NCI-H128 (cell line): ENCODE data around the gene RXRA.
"Not testable (repeated sequence)": the region's sequence is repeated elsewhere in the genome, so short reads cannot be mapped to it uniquely, and the experiment has no call there.

Experiments
- DNase-seq: peaks from one replicate; lab custom pipeline; 2025; ENCODE audit not compliant: unreplicated experiment; lab: John Stamatoyannopoulos, UW

RXRA gene

DNA sequence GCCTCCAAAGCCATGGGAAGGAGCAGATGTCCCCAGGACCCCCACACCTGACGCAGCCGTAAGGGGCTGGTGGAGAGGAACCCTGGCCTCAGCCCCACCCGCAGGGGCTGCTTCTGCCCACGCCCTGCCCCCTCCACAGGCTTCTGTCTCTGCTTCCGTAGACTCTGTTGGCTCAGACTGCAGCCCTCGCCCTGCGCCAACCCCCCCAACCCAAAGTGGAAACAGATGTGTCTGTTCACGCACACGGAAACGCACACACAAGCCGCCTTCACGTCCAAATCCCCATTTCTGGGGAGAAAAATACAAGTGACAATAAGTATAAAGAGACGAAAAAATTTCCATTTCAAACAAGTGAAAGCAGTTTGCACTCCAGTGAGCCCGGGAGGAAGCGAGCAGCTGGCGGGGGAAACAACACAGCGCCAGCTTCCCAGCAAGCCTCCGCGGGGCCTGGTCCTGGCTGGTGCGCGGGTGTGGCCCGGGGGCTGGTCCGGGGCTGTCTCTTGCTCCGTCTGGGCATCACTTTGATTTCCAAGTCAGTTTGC lies 32.6 kb upstream of the RXRA start:
- no peak for DNase-seq

DNA sequence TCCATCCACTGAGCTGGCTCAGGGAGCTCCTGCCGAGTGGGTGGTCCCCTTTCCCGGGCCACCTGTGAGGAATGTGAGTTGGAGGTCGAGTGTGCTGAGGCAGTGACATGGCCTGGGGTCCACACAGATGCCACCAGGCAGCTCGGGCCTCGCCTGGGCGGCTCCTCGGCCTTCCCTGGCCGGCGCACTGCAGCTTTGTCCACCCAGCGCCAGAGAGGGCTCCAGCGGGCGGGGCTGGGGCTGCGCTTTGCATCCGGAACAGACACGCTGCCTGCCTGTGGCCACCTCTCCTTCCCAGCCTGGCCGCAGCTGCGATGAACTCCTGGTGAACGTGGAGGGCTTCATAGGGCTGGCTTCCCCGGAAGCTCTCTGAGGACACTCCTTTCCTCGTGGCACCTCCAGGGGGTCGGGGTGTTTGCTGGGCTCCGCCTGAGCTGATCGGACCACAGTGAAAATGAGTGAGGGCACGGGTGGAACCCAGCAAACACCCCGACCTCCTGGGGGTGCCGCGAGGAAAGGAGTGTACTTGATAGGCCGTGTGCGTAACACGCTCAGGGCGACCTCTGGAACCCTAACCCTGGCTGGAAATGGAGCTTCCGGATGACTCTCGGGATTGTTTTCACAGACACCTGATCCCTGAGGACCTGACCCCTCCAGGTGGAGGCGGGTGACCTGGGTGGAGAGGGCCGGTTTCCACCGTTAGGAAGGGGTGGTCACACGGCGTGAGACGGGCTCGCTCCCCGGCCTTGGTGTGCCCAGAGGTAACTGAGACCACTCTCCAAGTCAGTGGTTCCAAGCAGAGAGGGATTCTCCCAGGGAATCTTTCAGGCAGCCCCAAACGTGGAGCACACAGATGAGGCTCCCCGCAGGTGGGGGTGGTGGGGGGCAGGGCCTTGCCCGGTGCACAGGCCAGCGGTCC lies 31.8 kb upstream of the RXRA start:
- DNase-seq, result no peak

DNA sequence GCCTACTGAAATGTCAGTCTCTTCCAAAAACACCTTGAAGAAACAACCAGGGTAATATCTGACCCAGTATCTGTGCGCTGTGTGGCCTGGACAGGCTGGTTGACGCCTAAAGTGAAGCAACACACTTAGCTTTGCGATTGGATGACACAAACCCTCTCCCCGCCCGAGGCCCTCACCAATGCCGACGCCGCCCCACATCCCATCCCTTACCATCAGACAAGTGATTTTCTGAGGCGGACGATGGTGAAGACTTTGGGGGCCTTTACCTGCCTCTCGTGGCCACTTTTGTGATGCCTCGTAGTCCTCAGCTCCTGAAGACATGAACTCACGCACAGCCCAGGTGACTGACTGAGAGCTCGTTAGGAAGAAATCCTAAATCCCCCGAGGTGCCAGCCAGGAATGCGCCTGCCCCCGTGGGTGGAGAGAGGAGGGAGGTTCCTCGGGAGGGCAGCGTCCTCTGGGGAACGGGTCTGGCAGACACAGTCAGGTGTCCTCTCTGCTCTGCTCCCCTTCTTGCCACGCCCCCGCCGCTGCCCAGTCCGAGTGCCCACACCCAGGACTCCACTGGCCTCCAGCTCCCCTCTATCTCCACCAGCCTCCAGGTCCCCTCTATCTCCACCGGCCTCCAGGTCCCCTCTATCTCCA lies 31.0 kb upstream of the RXRA start:
- no peak for DNase-seq

DNA sequence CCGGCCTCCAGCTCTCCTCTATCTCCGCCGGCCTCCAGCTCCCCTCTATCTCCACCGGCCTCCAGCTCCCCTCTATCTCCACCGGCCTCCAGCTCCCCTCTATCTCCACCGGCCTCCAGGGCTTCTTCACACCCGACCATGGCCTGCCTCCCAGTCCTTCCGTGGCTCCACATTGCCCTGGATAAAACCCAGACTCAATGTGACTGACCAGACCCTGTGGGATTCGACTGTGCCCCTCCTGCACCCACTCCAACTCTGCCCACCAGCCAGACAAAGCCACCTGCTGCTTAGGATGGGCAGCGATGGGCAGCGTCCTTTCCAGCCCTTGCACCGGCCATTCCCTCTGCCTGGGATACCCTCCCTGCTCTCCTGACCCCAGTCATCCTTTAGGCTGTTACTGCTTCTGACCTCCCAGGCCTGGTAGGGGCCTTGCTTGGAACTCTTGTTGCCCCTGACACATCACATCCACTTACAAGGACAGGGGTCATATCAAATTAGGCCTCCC lies 30.5 kb upstream of the RXRA start:
- DNase-seq, result no peak

DNA sequence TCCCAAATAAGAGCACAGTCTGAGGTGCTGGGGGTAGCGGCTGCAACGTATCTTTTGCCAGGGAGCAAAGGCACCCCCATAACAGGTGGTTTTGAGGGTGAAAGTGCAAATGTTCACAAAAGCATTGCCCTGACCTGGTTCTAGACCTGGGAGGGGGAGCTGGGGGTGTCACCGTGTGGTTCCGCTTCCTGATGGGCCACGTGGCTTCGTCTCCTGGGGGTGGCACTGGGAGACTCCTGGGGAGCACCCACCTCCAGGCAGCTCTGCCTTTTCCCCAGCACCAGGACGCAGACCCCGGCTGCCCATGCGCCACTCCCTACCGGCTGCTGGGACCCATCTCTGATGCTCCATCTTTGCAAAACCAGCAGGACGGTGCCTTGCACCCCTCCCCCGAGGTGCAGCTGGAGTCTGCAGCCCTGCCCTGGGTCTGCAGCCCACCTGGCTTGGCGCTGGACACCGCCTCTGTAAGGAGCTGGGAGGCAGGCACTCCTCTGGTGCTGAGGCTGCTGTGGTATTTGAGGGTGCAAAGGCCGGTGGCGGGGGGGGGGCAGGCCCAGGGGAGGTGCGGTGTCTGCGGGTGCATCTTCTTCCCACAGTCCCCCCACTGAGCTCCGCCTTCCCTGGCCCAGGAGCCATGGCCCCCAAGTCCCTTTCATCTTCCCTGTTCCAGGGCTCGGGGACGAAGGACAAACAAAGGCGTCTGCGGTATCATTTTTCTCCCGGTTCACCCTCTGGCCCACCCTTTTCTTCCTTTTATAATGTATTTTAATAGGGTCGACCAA lies 29.8 kb upstream of the RXRA start:
- no peak for DNase-seq

DNA sequence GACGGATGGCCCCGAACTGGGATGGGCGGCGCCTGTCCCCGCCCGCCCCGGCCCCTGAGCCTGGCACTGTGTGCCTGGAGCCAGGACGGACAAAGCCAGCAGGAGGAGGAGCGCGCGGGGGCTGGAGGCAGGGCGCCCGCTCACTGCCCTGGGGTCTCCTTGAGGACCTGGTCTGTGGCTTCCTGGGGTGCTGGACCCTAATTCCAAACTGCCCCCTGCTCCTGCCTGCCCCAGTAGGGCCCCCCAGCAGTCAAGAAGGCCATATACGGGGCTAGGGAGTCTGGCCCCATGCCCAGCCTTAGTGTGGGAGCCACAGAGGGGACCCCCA lies 29.2 kb upstream of the RXRA start:
- no peak for DNase-seq

DNA sequence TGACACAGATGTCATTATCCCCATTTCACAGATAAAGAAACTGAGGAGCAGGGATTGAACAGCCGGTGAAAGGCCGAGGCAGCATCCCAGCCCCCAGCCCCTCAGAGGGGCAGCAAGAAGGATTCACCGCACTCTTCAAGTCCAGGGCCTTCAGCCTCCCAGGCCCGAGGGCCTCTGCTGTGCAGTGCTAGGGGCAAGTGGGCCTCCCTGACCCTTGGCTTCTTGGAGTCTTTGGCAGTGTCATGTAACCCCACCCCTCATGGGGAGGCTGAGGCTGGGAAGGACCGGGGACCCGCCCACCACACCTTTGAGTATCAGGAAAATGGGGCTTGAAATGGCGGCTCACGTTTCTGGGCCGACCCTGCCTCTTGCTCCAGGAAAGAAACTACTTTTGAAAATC lies 28.7 kb upstream of the RXRA start:
- DNase-seq, result no peak

DNA sequence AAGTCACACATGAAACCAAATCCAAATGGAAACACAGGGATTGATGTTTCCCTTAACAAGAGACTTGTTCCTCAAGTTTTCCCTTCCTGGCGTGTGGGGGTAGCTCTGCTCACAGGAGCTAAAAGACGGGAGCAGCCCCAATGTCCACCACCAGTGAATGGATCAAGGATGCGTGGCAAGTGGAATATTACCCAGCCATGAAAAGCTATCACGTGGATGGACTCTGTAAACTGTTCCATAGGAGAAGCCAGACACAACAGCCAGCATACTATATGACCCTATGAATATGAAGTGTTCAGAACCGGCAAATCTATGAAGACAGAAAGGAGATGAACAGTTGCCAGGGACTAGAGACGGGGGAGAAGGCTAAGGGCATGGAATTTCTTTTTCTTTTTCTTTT lies 28.3 kb upstream of the RXRA start:
- no peak for DNase-seq

DNA sequence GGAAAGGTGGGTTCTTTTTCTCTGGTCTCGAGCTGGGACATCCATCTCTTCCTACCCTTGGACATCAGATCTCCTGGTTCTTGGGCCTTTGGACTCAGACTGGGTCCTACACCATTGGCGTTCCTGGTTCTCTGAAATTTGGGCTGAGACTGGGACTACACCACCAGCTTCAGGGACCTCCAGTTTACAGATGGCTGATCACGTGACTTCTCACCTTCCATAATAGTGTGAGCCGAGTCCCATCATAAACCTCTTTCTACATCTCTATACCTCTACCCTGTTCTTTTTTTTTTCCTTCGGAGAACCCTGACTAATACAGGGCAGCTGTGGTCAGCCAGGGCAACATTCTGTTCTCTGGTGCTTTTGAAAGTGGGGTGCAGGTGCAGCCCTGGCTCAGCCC lies 27.2 kb upstream of the RXRA start:
- DNase-seq, result no peak

DNA sequence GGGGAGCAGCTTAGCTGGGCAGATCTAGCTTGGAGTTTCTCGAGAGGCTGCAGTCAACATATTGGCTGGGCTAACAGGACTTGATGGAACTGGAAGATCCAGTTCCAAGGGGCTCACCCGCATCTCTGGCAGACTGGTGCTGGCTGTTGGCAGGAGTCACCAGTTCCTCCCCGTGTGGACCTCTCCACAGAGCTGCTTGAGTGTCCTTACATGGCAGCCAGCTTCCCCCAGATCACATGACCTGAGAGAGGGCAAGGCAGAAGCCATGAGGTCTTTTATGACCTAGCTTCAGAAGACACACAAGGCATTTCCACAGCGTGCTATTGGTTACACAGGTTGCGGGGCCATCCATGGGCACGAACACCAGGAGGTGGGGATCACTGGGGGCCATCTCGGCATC lies 26.4 kb upstream of the RXRA start:
- DNase-seq, result no peak

DNA sequence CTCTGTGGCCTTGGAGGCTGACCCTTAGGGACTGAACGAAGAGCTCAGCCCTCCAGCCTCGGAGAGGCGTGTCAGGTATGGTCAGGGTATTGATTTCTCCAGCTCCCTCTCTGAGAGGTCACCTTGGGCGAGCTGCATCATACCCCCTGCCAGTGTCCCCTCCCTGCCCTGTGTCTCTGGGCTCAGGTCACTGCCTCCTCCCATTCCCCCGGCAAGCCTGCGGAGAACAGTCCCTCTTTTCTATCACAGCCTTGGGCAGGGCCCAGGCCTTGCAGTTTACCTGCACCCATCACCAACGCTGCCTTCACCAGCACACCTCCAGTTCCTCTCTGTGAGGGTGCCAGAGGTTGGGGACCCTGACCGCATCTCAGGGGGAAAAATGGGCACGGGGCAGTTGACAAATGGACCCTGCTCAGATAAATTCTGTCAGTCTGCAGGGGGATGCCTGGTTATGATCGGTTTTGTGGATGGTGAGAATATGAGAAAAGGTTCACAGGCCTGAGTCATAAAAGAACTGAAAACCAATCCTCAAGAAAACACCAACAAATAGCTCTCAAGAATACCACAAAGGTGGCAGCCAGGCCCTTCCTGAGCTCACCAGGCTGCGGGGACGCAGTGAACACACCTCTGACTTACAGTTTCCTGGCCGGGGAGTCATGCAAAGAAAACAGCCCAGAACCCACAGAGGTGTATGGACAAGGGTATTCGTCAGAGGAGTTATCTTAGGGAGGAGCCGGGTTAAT lies 24.7 kb upstream of the RXRA start:
- DNase-seq, result no peak

DNA sequence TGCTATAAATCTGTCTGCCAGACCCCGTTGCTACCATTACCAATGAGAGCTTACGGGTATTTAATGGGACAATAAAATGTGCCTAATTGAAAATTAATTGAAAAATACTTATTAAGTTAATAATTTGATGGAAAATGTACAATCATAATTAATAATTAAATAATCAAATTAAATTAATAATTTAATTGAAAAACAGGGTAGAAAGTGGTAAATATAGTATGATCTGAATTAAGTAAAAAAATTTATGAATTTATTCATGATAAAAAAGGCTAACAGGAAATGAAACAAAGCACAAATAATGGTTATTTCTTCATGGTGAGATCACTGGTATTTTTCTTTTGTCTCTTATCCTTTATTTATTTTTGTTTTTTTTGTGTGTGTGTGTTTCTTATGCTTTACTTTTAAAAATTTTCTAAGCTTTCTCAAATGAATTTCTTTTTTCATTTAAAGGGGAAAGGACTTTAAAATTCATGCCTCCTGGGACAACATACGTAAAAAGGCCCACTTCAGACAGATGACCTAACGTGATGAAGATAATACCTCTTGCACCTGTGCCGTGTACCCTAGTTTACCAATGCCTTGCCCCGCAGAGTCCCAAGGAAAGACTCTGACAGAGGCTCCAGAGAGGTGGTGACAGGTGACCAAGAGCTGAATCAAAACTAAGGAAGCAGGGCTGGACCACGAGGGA lies 24.0 kb upstream of the RXRA start:
- DNase-seq, result no peak

DNA sequence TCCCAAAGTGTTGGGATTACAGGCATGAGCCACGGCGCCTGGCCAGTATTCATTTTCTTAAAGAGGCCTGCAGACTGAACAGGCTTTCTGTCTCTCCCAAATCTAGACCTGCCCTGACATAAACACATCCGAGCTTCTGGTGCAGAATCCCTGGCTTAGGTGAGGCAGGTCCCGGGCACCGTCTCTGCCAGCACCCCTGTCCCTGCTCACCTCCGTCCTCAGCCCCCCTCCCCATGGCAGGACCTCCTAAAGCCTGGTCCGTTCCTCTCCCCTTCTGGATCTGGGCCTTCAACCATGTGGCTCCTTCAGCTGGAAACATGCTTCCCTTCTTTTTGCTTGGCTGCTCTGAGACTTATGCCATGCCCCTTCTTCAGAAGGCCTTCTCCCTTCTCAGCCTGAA lies 22.7 kb upstream of the RXRA start:
- DNase-seq, result no peak

DNA sequence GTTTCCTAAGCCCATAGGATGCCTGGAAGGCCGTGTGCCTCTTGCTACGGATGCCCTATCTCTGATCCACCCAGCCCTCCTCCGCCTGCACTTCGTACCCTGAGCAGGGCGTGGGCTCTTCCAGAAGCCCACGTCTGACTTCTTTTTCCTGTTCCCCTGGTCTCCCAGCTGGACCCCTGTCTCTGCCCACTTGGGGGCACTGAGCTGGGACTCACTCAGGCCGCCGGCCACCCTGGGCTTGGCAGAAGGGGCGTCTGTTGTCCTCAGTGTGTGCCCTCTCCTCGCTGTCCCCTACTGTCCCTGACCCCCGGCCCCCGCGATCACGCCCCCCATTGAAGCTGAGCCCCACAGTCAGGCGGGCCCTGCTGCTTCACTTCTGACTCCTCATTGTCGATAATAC lies 22.0 kb upstream of the RXRA start:
- DNase-seq, result no peak

DNA sequence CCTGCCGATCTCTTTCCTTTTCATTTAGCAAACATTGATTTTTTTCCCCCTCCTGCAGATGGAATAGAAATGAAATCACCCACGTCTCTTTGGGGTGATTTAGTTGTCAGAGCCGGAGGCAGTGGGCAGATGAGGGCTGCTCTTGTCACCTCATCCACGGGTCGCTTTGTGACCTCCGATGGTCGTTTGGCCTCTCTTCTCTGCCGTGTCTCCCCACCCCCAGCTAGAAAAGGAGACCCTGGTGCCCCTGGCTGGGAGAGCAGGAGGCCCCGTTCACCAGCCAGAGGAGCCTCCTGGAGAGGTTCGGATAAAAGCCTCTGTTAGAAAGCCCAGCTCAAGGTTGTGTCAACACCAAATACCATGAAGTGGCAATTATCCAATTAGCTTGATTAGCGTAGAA lies 21.6 kb upstream of the RXRA start:
- no peak for DNase-seq

DNA sequence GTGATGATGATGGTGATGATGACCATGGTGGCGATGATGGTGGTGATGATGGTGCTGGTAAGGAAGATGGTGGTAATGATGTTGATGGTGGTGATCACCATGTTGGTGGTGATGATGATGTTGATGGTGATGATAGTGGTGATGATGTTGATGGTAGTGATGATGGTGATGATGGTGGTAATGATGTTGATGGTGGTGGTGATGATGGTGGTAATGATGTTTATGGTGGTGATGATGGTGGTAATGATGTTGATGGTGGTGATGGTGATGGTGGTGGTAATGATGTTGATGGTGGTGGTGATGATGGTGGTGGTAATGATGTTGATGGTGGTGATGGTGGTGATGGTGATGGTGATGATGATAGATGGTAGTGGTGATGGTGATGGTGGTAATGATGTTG lies 20.7 kb upstream of the RXRA start:
- DNase-seq, result no peak

DNA sequence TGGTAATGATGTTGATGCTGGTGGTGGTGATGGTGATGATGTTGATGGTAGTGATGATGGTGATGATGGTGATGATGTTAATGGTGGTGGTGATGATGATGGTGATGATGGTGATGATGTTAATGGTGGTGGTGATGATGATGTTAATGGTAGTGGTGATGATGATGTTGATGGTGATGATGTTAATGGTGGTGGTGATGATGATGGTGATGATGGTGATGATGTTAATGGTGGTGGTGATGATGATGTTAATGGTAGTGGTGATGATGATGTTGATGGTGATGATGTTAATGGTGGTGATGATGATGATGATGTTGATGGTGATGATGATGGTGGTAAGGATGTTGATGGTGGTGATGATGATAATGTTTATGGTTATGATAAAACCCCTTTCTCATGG lies 20.2 kb upstream of the RXRA start:
- DNase-seq, result not testable (repeated sequence)

DNA sequence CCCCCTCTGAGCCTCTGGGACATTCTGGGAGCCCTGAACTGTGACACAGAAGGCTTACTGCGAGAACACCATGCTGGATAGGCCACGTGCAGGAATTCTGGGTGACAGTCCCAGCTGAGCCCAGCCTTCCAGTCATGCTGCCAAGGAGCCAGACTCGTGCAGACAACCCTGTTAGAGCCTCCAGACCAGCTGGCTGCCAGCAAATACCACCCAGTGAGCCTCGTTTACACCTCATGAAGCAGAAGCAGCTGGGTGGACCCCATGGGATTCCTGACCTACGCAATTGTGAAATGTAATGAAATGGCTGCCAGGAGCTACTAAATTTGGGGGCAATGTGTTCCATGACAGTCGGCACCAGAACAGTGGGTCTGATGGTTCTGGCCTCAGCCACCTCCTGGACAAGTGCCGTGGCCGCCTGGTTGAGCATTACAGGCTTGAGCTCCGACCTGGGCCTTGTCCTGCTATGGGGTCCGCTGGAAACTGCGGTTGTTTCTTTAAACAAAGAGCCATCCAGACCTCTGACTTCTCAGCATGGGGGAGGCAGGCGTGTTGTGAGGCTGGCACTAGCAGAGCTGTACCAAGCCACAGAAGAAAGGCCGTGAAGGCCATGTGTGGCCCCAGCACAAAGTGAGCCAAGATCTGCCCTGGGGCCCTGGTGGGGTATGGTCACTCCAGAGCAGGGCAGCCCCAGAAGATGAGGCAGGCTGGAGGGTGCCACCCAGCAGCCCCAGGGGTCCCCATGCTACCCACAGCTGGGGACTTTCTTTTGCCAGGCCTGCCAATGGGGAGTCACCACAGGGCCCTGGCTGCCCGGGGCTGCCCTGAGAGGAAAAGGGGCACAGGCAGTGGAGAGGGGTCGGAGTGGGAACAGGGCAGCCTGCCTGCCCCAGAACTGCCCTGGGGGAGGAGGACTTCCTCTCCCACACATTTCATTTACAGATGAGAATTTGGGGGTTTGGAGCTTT lies 19.3 kb upstream of the RXRA start:
- no peak for DNase-seq
